Pancreas (tissue), 10 donors: ENCODE data around the gene LYZL2. TPM values are rescaled to one million over a fixed set of nuclear protein-coding genes. Genes with fewer than 3 reads are reported as not detected.
"Not testable (repeated sequence)": the region's sequence is repeated elsewhere in the genome, so short reads cannot be mapped to it uniquely, and the experiment has no call there.

ENCODE experiments used
- ATAC-seq, 4 donors: fragments of 200-7000 bp; cut with Tn5 transposase; one replicate each; pipeline versions ENCODE4 v1.8.0 to v1.9.1; 2020; ENCODE audit warnings: mild to moderate bottlenecking in 4 of 4, moderate library complexity in 4 of 4
- DNase-seq, 6 donors: peaks; one replicate each; pipeline ENCODE4 v3.0.0-alpha.2; 2020
- FAIRE-seq: peaks from 2 replicates; lab custom pipeline; 2012; peaks lifted over from hg19 to GRCh38; lab: Jason Lieb, UNC
- H3K27ac ChIP-seq, 4 donors: fragments of 200-600 bp; sonication (generic); 1 replicate in 3 of 4; 2 replicates in 1 of 4; pipeline versions ENCODE4 v1.5.0 to v1.8.0; 2020
- H3K27me3 ChIP-seq, 4 donors: fragments of 200-600 bp; one replicate each; pipeline ENCODE4 v1.8.0; 2021
- H3K36me3 ChIP-seq, 3 donors: fragments of 200-600 bp; sonication (generic) in 1 of 3; one replicate each; pipeline versions ENCODE4 v1.5.0 to v1.8.0; 2020 to 2021
- H3K4me1 ChIP-seq, 3 donors: fragments of 200-600 bp; one replicate each; pipeline ENCODE4 v1.8.0; 2021
- H3K4me3 ChIP-seq, 4 donors: fragments of 200-600 bp; sonication (generic) in 2 of 4; one replicate each; pipeline versions ENCODE4 v1.5.0 to v1.8.0; 2020 to 2021
- H3K9me3 ChIP-seq, 4 donors: fragments of 200-600 bp; one replicate each; pipeline ENCODE4 v1.8.0; 2021
- CTCF ChIP-seq, 4 donors: fragments of 200-600 bp; sonication (generic) in 3 of 4; IDR thresholded peaks; one replicate each; pipeline versions ENCODE4 v1.5.0 to v1.8.0; 2021; ENCODE audit warnings: antibody characterized with exemption in 4 of 4
- WGBS, 2 donors: extraction: QIAGEN DNeasy Blood & Tissue Kit; methylation state at CpG; one replicate each; pipeline ENCODE4 v1.1.7; 2013; 5-methylcytosine and 5-hydroxymethylcytosine counted together
- intact Hi-C, 3 donors: fragments of 100-400 bp; cut with DNase I; formaldehyde crosslinking; loops; one replicate each; pipeline versions ENCODE4 v1.11.1 to v1.14.2; 2022
- polyA plus RNA-seq, 2 donors: library from polyadenylated mRNA; stranded (reverse); fragments of 200-250 nt; gene quantifications; one replicate each; pipeline ENCODE4 v1.2.3, GENCODE V29; 2013
- total RNA-seq, 6 donors: library from RNA; stranded (reverse); fragmentation: NEBNext Ultra II Directional in 4 of 6; extraction: Animal tissue kit (Norgen Biotek cat#: 25700) in 4 of 6; gene quantifications; one replicate each; pipeline versions ENCODE4 v1.2.1 to v1.2.4, GENCODE V29; 2021 to 2023
- donor health status: healthy with polysubstance abuse.
- donor health status: DM: no; HTN: no; CAD: no; lungs with moderate emphysema.
- donor health status: DM: no; HTN: no; CAD: no.
- donor health status: control.
- donor health status: control.
- donor health status: Bipolar disorder and iron deficiency.
- donor health status: DM: yes; HTN: yes; CAD: no.
- donor health status: DM: no; HTN: no; CAD: no.
- donor health status: DM: no; HTN: no; CAD: no.
- donor health status: DM: yes; HTN: yes; CAD: no.

The LYZL2 gene
- total and polyA plus RNA-seq, 8 donors: not detected

- intact Hi-C loops: no loop called here
Observed at GRCh38 chr10:30671026-30671616, 41.6 kb upstream of the LYZL2 start.

GRCh38 chr10:30667982-30668381, 38.4 kb upstream of the LYZL2 start:
- H3K27me3 ChIP-seq, ATAC-seq, DNase-seq, H3K4me1 ChIP-seq, H3K4me3 ChIP-seq, H3K27ac ChIP-seq, H3K9me3 ChIP-seq, H3K36me3 ChIP-seq, intact Hi-C loops, FAIRE-seq: not testable (repeated sequence)
- WGBS, 2 donors: 55 to 65% methylated on average over 11 of the region's 11 CpGs

More at GRCh38 chr10:30671026-30671616, 41.6 kb upstream of the LYZL2 start:
- H3K36me3 ChIP-seq: no peaks in the 10 kb centered on the region
- H3K4me3 ChIP-seq: peak overlapping the region in 2 of 4 donors; percentile 16 to 20
- H3K27me3 ChIP-seq: no peaks in the 10 kb centered on the region
- ATAC-seq (peak; percentile 56 to 92 (median 86)), DNase-seq (peak in 2 of 6 donors; percentile 15 to 49), FAIRE-seq (peak; percentile 82)
- H3K9me3 ChIP-seq: no peaks in the 10 kb centered on the region
- no peak overlapping the region for H3K27ac ChIP-seq
- TF ChIP-seq CTCF (IDR thresholded peaks at IDR 0.05): peak; percentile 57 to 71 (median 60)
- WGBS, 2 donors: 35 to 36% methylated on average over 11 of the region's 11 CpGs
- no peaks in the 10 kb centered on the region for H3K4me1 ChIP-seq

- intact Hi-C loops, H3K9me3 ChIP-seq, DNase-seq, FAIRE-seq, ATAC-seq, H3K4me1 ChIP-seq, H3K27ac ChIP-seq, H3K4me3 ChIP-seq, H3K27me3 ChIP-seq, H3K36me3 ChIP-seq: not testable (repeated sequence)
- WGBS, 2 donors: 75 to 78% methylated on average over 4 to 5 of the region's 7 CpGs
Observed at GRCh38 chr10:30663403-30663802, 33.9 kb upstream of the LYZL2 start.

- Histone ChIP-seq H3K36me3 (no peaks in the 10 kb centered on the region), H3K27ac (no peak overlapping the region), H3K4me1 (no peaks in the 10 kb centered on the region), H3K27me3 (no peaks in the 10 kb centered on the region), H3K4me3 (no peak overlapping the region), H3K9me3 (no peaks in the 10 kb centered on the region)
- WGBS, 2 donors: 76 to 88% methylated on average over 6 of the region's 6 CpGs
- ATAC-seq (no peak), DNase-seq (no peak), FAIRE-seq (no peak)
- intact Hi-C loops: no loop called here
- no peak for TF ChIP-seq CTCF (IDR thresholded peaks at IDR 0.05)
Observed at GRCh38 chr10:30662814-30663213, 33.3 kb upstream of the LYZL2 start.

- FAIRE-seq, H3K36me3 ChIP-seq, H3K4me3 ChIP-seq, H3K9me3 ChIP-seq, H3K4me1 ChIP-seq, DNase-seq, H3K27me3 ChIP-seq, intact Hi-C loops, H3K27ac ChIP-seq, ATAC-seq: not testable (repeated sequence)
- 29 to 35% methylated on average over 3 of the region's 3 CpGs for WGBS, 2 donors
Observed at GRCh38 chr10:30660314-30660713, 30.8 kb upstream of the LYZL2 start.

- no peaks in the 10 kb centered on the region for H3K4me1 ChIP-seq
- DNase-seq: no peak
- H3K36me3 ChIP-seq: no peaks in the 10 kb centered on the region
- TF ChIP-seq CTCF (IDR thresholded peaks at IDR 0.05): no peak
- ATAC-seq: no peak
- peaks cover 0 to 7% (median 0%) of the 10 kb centered on the region in 4 donors for H3K27me3 ChIP-seq
- intact Hi-C loops: no loop called here
- no peaks in the 10 kb centered on the region for H3K9me3 ChIP-seq
- no peak for FAIRE-seq
- H3K27ac ChIP-seq: no peak overlapping the region
- 61 to 69% methylated on average over 5 of the region's 5 CpGs for WGBS, 2 donors
- H3K4me3 ChIP-seq: no peak overlapping the region
Observed at GRCh38 chr10:30656233-30656632, 26.7 kb upstream of the LYZL2 start.

- H3K27ac ChIP-seq: not testable (repeated sequence)
- 68 to 76% methylated on average over 8 of the region's 8 CpGs for WGBS, 2 donors
Observed at GRCh38 chr10:30655001-30655400, 25.4 kb upstream of the LYZL2 start.

GRCh38 chr10:30651470-30652397, 22.2 kb upstream of the LYZL2 start:
- H3K27me3 ChIP-seq, DNase-seq, H3K27ac ChIP-seq, H3K4me3 ChIP-seq, FAIRE-seq, H3K9me3 ChIP-seq, intact Hi-C loops, H3K4me1 ChIP-seq, H3K36me3 ChIP-seq: not testable (repeated sequence)
- peak in 1 of 4 donors; percentile 28 for ATAC-seq
- 61 to 73% methylated on average over 8 to 9 of the region's 10 CpGs for WGBS, 2 donors

More at GRCh38 chr10:30655001-30655400, 25.4 kb upstream of the LYZL2 start:
- H3K4me1 ChIP-seq, H3K27me3 ChIP-seq, FAIRE-seq, H3K36me3 ChIP-seq, H3K4me3 ChIP-seq, intact Hi-C loops, DNase-seq, H3K9me3 ChIP-seq: not testable (repeated sequence)
- peak in 1 of 4 donors; percentile 14 for ATAC-seq
